ENCODE data around the gene MRPL16.

Gene MRPL16

DNA sequence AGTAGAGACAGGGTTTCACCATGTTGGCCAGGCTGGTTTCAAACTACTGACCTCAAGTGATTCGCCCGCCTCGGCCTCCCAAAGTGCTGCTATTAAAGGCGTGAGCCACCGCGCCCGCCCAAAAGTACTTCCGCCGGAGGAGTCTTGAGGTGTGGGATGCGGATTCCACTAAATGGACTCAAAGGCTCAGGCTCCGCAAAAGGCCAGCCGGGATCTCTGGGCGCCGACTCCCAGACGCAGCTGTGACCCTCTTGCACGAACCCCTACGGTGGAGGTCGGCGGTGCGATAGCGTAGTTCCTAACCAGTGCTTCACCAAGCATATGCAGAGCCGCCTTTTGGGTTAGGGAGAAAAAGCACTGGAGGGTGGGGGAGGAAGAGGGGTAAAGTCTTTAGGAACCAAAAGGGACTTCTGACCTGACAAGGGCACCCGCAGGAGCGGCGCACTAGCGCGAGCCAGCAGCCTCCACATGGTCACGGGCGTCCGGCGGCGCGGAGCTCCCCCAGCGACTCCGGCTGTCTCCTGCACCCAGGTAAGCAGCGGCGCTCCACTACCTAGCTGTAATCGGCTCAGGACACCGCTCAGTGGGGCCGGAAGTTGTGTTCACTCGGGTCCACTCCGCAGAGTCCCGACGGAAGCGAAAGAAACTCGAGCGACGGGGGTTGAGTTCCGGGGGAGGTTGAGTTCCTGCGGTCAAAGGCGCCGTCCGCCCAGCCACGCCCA, at the start of gene MRPL16:
Gene MRPL16 (minus strand): TSS at position 590 of the 722 bp plus-strand sequence. CDS start 120 bp downstream, at position 470.
- peak within 1 kb of the TSS; percentile 72 for H3K4me2 ChIP-seq (ENCODE audit: low read length)
- H3K36me3 ChIP-seq (ENCODE audit: control insufficient read depth, low read length) = peaks cover 40% of the 10 kb centered on the region
- H3K4me1 ChIP-seq (ENCODE audit: control insufficient read depth, low read length) = peaks cover 36% of the 10 kb centered on the region
- no peaks in the 10 kb centered on the region for H3K9me3 ChIP-seq (ENCODE audit: control insufficient read depth, insufficient read depth, low read length)
- H3K4me3 ChIP-seq (ENCODE audit: low read length) = peak within 1 kb of the TSS; percentile 84
- H3F3A ChIP-seq (ENCODE audit: control insufficient read depth, insufficient read depth) = peaks cover 5% of the 10 kb centered on the region; the same call in 1 of the 2 replicates
- no peaks in the 10 kb centered on the region for H3K9me2 ChIP-seq (replicated peaks; ENCODE audit: control insufficient read depth, low read length)
- TF ChIP-seq EZH2phosphoT487 (IDR thresholded peaks at IDR 0.05; ENCODE audit: borderline replicate concordance, low read length) = no peak
- TF ChIP-seq CTCF (IDR thresholded peaks at IDR 0.05; ENCODE audit: low read depth, low read length, poor library complexity, severe bottlenecking) = peak; percentile 57
- H3K27ac ChIP-seq (ENCODE audit: low read depth, low read length) = peak within 1 kb of the TSS; percentile 47
- H4K20me1 ChIP-seq (ENCODE audit: control insufficient read depth, insufficient read depth, low read depth, low read length) = no peaks in the 10 kb centered on the region
- no peaks in the 10 kb centered on the region for H3K27me3 ChIP-seq (ENCODE audit: control insufficient read depth, low read length)
- H3K79me2 ChIP-seq (ENCODE audit: control insufficient read depth, low read length) = peaks cover 27% of the 10 kb centered on the region

- no peak overlapping the region for H3K27ac ChIP-seq (ENCODE audit: low read depth, low read length)
- no peaks in the 10 kb centered on the region for H3K9me2 ChIP-seq (replicated peaks; ENCODE audit: control insufficient read depth, low read length)
- H3K4me3 ChIP-seq (ENCODE audit: low read length) = no peak overlapping the region
- TF ChIP-seq EZH2phosphoT487 (IDR thresholded peaks at IDR 0.05; ENCODE audit: borderline replicate concordance, low read length) = no peak
- no peak for TF ChIP-seq CTCF (IDR thresholded peaks at IDR 0.05; ENCODE audit: low read depth, low read length, poor library complexity, severe bottlenecking)
- no peaks in the 10 kb centered on the region for H3K36me3 ChIP-seq (ENCODE audit: control insufficient read depth, low read length)
- H4K20me1 ChIP-seq (ENCODE audit: control insufficient read depth, insufficient read depth, low read depth, low read length) = no peaks in the 10 kb centered on the region
- no peaks in the 10 kb centered on the region for H3K4me1 ChIP-seq (ENCODE audit: control insufficient read depth, low read length)
- H3F3A ChIP-seq (ENCODE audit: control insufficient read depth, insufficient read depth) = no peaks in the 10 kb centered on the region
- H3K79me2 ChIP-seq (ENCODE audit: control insufficient read depth, low read length) = no peaks in the 10 kb centered on the region
- peaks cover 3% of the 10 kb centered on the region; the same call in 1 of the 2 replicates for H3K27me3 ChIP-seq (ENCODE audit: control insufficient read depth, low read length)
- no peaks in the 10 kb centered on the region for H3K9me3 ChIP-seq (ENCODE audit: control insufficient read depth, insufficient read depth, low read length)
- no peak overlapping the region for H3K4me2 ChIP-seq (ENCODE audit: low read length)
These were observed 49.1 kb upstream of the MRPL16 start for GRCh38 chr11:59859673-59860072.

GRCh38 chr11:59857439-59858434, 47.2 kb upstream of the MRPL16 start:
- Histone ChIP-seq H3K9me2 (replicated peaks; ENCODE audit: control insufficient read depth, low read length) (no peaks in the 10 kb centered on the region), H4K20me1 (ENCODE audit: control insufficient read depth, insufficient read depth, low read depth, low read length) (no peaks in the 10 kb centered on the region), H3K27me3 (ENCODE audit: control insufficient read depth, low read length) (peaks cover 7% of the 10 kb centered on the region; the same call in 1 of the 2 replicates), H3K4me2 (ENCODE audit: low read length) (no peak overlapping the region), H3K4me3 (ENCODE audit: low read length) (no peak overlapping the region), H3F3A (ENCODE audit: control insufficient read depth, insufficient read depth) (no peaks in the 10 kb centered on the region), H3K36me3 (ENCODE audit: control insufficient read depth, low read length) (no peaks in the 10 kb centered on the region), H3K27ac (ENCODE audit: low read depth, low read length) (no peak overlapping the region), H3K79me2 (ENCODE audit: control insufficient read depth, low read length) (no peaks in the 10 kb centered on the region), H3K9me3 (ENCODE audit: control insufficient read depth, insufficient read depth, low read length) (no peaks in the 10 kb centered on the region), H3K4me1 (ENCODE audit: control insufficient read depth, low read length) (no peaks in the 10 kb centered on the region)
- TF ChIP-seq EZH2phosphoT487 (IDR thresholded peaks at IDR 0.05; ENCODE audit: borderline replicate concordance, low read length) = no peak
- no peak for TF ChIP-seq CTCF (IDR thresholded peaks at IDR 0.05; ENCODE audit: low read depth, low read length, poor library complexity, severe bottlenecking)
